AG09319 (cell line): Measurements from ENCODE around the gene IBTK.

Experiments used
- DNase-seq: peaks from one replicate; pipeline ENCODE4 v3.0.0-alpha.2; 2010; ENCODE audit warnings: low read depth; ENCODE audit errors: extremely low read depth
- CTCF ChIP-seq: IDR thresholded peaks from 2 replicates; pipeline ENCODE4 v1.5.1; 2011; ENCODE audit warnings: low read depth, mild to moderate bottlenecking, inconsistent platforms, low read length, moderate library complexity

The IBTK gene

GRCh38 chr6:82270881-82271635 lies 23.5 kb upstream of the IBTK start:
- TF ChIP-seq CTCF, result peak; percentile 56
- no peak for DNase-seq

- DNase-seq, result no peak
- TF ChIP-seq CTCF, result no peak
Observed at GRCh38 chr6:82268301-82268846, 20.8 kb upstream of the IBTK start.

- no peak for DNase-seq
- TF ChIP-seq CTCF, result no peak
Observed at GRCh38 chr6:82264824-82265223, 17.3 kb upstream of the IBTK start.

- no peak for DNase-seq
- no peak for TF ChIP-seq CTCF
Observed at GRCh38 chr6:82264321-82264720, 16.8 kb upstream of the IBTK start.

GRCh38 chr6:82263916-82264315 lies 16.4 kb upstream of the IBTK start:
- no peak for DNase-seq
- TF ChIP-seq CTCF, result no peak

- DNase-seq, result no peak
- TF ChIP-seq CTCF, result no peak
Observed at GRCh38 chr6:82260997-82261732, 13.6 kb upstream of the IBTK start.

- DNase-seq, result no peak
- TF ChIP-seq CTCF, result no peak
Observed at GRCh38 chr6:82259389-82259788, 11.8 kb upstream of the IBTK start.
